Heart left ventricle (tissue), 16 donors: ENCODE measurements around the gene ETV3. TPM values are rescaled to one million over a fixed set of nuclear protein-coding genes. Genes with fewer than 3 reads are reported as not detected.

Experiments used
- ATAC-seq, 4 donors: fragments of 200-7000 bp; cut with Tn5 transposase; one replicate each; pipeline ENCODE4 v1.9.1; 2020 to 2022; ENCODE audit warnings: moderate library complexity in 4 of 4, mild to moderate bottlenecking in 3 of 4, moderate number of reproducible peaks in 1 of 4
- DNase-seq, 5 donors: peaks; one replicate each; pipeline ENCODE4 v3.0.0-alpha.2; 2020
- H3K27ac ChIP-seq, 12 donors: fragments of 200-600 bp; sonication (generic) in 4 of 12; one replicate each; pipeline versions ENCODE4 v1.5.0 to v1.8.0; 2016 to 2022; ENCODE audit warnings: mild to moderate bottlenecking in 2 of 12
- H3K27me3 ChIP-seq, 9 donors: fragments of 200-600 bp; sonication (generic) in 2 of 9; one replicate each; pipeline versions ENCODE4 v1.5.1 to v1.8.0; 2016 to 2022; ENCODE audit warnings: mild to moderate bottlenecking in 3 of 9
- H3K36me3 ChIP-seq, 9 donors: fragments of 200-600 bp; sonication (generic) in 2 of 9; one replicate each; pipeline versions ENCODE4 v1.5.0 to v1.8.0; 2018 to 2022; ENCODE audit warnings: mild to moderate bottlenecking in 2 of 9
- H3K4me1 ChIP-seq, 12 donors: fragments of 200-600 bp; sonication (generic) in 4 of 12; one replicate each; pipeline versions ENCODE4 v1.5.0 to v1.8.0; 2016 to 2022; ENCODE audit warnings: mild to moderate bottlenecking in 3 of 12
- H3K4me3 ChIP-seq, 12 donors: fragments of 200-600 bp; sonication (generic) in 4 of 12; one replicate each; pipeline versions ENCODE4 v1.5.0 to v1.8.0; 2017 to 2022; ENCODE audit warnings: mild to moderate bottlenecking in 9 of 12, moderate library complexity in 4 of 12
- H3K9me3 ChIP-seq, 12 donors: fragments of 200-600 bp; sonication (generic) in 4 of 12; one replicate each; pipeline versions ENCODE4 v1.5.0 to v1.8.0; 2016 to 2022; ENCODE audit warnings: mild to moderate bottlenecking in 1 of 12
- CTCF ChIP-seq, 12 donors: fragments of 200-600 bp; sonication (generic) in 4 of 12; IDR thresholded peaks; one replicate each; pipeline versions ENCODE4 v1.5.0 to v1.8.0; 2018 to 2022; ENCODE audit warnings: antibody characterized with exemption in 12 of 12, mild to moderate bottlenecking in 5 of 12
- POLR2A ChIP-seq, 2 donors: fragments of 450-650 bp; IDR thresholded peaks; one replicate each; pipeline ENCODE4 v1.6.1; 2017; ENCODE audit warnings: antibody characterized with exemption in 2 of 2, mild to moderate bottlenecking in 2 of 2, moderate library complexity in 2 of 2
- WGBS, 4 donors: extraction: QIAGEN DNeasy Blood & Tissue Kit in 2 of 4; methylation state at CpG; one replicate each; pipeline versions ENCODE4 v1.1.5 to v1.1.7; 2013 to 2018; 5-methylcytosine and 5-hydroxymethylcytosine counted together
- intact Hi-C, 10 donors: fragments of 100-400 bp; cut with DNase I; formaldehyde crosslinking; loops; one replicate each; pipeline versions ENCODE4 v1.11.1 to v1.14.2; 2022
- polyA plus RNA-seq, 2 donors: library from polyadenylated mRNA; stranded (reverse); fragments of 200-250 nt; gene quantifications; one replicate each; pipeline ENCODE4 v1.2.3, GENCODE V29; 2013
- total RNA-seq, 9 donors: library from RNA; depleted of rRNA in 2 of 9; stranded (reverse); fragments of >200 nt in 2 of 9; fragmentation: NEBNext Ultra II Directional in 3 of 9; extraction: Animal tissue kit (Norgen Biotek cat#: 25700) in 3 of 9; gene quantifications; one replicate each; pipeline versions ENCODE4 v1.1.0 to v1.2.4, GENCODE V29; 2016 to 2023
- donor health status: ischemic (EF 13 %, LVEDD 7.1; RV severe dilation, severe dysfunction).
- donor health status: healthy with polysubstance abuse.
- donor health status: DM: no; HTN: yes; CAD: no.
- donor health status: DM: no; HTN: no; CAD: no.
- donor health status: ischemic (EF 25% LVEDD 6.9; RV normal size, moderate dysfunction).
- donor health status: ischemic (EF 25% LVEDD 5.7; RV mildly dilated, moderate dysfunction).
- donor health status: healthy.
- donor health status: DM: yes; HTN: yes; CAD: no.
- donor health status: ischemic (EF 35%, LVEDD 5.7; RV mildly dilated, moderate dysfunction).
- donor health status: nonischemic (EF 11% LVEDD 7.7; RV severe dilation, severe dysfunction).
- donor health status: DM: yes; HTN: yes; CAD: no.
- donor health status: PGD.
- donor health status: ischemic (EF 29% LVEDD 5.4; RV normal size, mild dysfunction).
- donor health status: nonischemic (EF 23%, LVEDD 6.1; RV moderate dilation, normal function).

Gene ETV3
- total and polyA plus RNA-seq, 11 donors = 4.5 to 24.3 (median 15.9) TPM

GRCh38 chr1:157142765-157143423, 4.7 kb upstream of the ETV3 start:
- TF ChIP-seq CTCF (IDR thresholded peaks at IDR 0.05) (no peak), POLR2A (IDR thresholded peaks at IDR 0.05) (no peak)
- Histone ChIP-seq H3K36me3 (no peaks in the 10 kb centered on the region), H3K27ac (no peak overlapping the region), H3K4me1 (peaks cover 0 to 9% (median 6%) of the 10 kb centered on the region in 12 donors), H3K27me3 (peaks cover 0 to 4% (median 0%) of the 10 kb centered on the region in 9 donors), H3K9me3 (no peaks in the 10 kb centered on the region), H3K4me3 (no peak overlapping the region)
- ATAC-seq (no peak), DNase-seq (no peak)
- intact Hi-C loops = no loop called here
- 89 to 92% (median 91%) methylated on average over 3 of the region's 3 CpGs for WGBS, 4 donors

DNA sequence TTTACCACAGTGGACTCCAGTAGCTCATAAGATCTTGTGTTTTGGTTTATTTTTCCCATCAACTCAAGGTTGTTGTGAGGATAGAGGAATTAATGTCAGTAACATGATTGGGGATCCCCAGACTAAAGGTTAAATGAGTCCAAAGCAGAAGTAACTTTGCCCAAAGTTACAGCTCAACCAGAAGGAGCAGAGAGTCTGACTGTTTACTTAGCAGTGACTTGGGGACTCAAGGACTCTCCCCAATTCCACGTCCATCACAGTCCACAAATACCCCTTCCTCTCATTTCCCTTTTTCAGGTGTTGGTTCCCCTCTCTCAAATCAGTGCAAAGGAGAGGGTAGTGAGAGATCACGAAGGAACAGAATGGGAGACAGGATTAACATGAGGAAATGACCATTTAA, 4.0 kb upstream of the ETV3 start:
- no peak for DNase-seq
- intact Hi-C loops = no loop called here
- Histone ChIP-seq H3K27ac (no peak overlapping the region), H3K4me1 (peaks cover 0 to 10% (median 6%) of the 10 kb centered on the region in 12 donors), H3K4me3 (no peak overlapping the region), H3K9me3 (no peaks in the 10 kb centered on the region), H3K36me3 (no peaks in the 10 kb centered on the region), H3K27me3 (peaks cover 0 to 4% (median 0%) of the 10 kb centered on the region in 9 donors)
- WGBS, 4 donors = 50 to 61% (median 54%) methylated on average over 2 of the region's 2 CpGs
- ATAC-seq = no peak
- TF ChIP-seq CTCF (IDR thresholded peaks at IDR 0.05) (no peak), POLR2A (IDR thresholded peaks at IDR 0.05) (no peak)

- no peak overlapping the region for H3K27ac ChIP-seq
- H3K27me3 ChIP-seq = peaks cover 0 to 4% (median 0%) of the 10 kb centered on the region in 9 donors
- intact Hi-C loops = no loop called here
- no peaks in the 10 kb centered on the region for H3K36me3 ChIP-seq
- no peak overlapping the region for H3K4me3 ChIP-seq
- no peak for DNase-seq
- no peak for ATAC-seq
- no peak for TF ChIP-seq CTCF (IDR thresholded peaks at IDR 0.05)
- TF ChIP-seq POLR2A (IDR thresholded peaks at IDR 0.05) = no peak
- no peaks in the 10 kb centered on the region for H3K9me3 ChIP-seq
- WGBS, 4 donors = 74 to 85% (median 84%) methylated on average over 4 of the region's 4 CpGs
- H3K4me1 ChIP-seq = peaks cover 0 to 19% (median 15%) of the 10 kb centered on the region in 12 donors
Observed at GRCh38 chr1:157141212-157141855, 3.1 kb upstream of the ETV3 start.

GRCh38 chr1:157140063-157140588, 1.9 kb upstream of the ETV3 start:
- ATAC-seq (no peak), DNase-seq (no peak)
- Histone ChIP-seq H3K27me3 (peaks cover 0 to 4% (median 0%) of the 10 kb centered on the region in 9 donors), H3K27ac (no peak overlapping the region), H3K36me3 (peaks cover 0 to 11% (median 10%) of the 10 kb centered on the region in 9 donors), H3K9me3 (no peaks in the 10 kb centered on the region), H3K4me3 (no peak overlapping the region), H3K4me1 (peaks cover 0 to 26% (median 22%) of the 10 kb centered on the region in 12 donors)
- intact Hi-C loops = no loop called here
- TF ChIP-seq CTCF (IDR thresholded peaks at IDR 0.05) (no peak), POLR2A (IDR thresholded peaks at IDR 0.05) (no peak)
- WGBS, 4 donors = 71 to 86% (median 78%) methylated on average over 2 of the region's 2 CpGs
